PC-3 (cell line): ENCODE measurements around the gene PRSS23.

Source experiments
- EZH2 ChIP-seq: fragments of 300-600 bp; sonication (generic); IDR thresholded peaks from one replicate; pipeline ENCODE4 v1.6.1; 2017; ENCODE audit warnings: antibody characterized with exemption, mild to moderate bottlenecking, low read length; ENCODE audit not compliant: unreplicated experiment
- EZH2phosphoT487 ChIP-seq: fragments of 300-600 bp; sonication (generic); IDR thresholded peaks from 2 replicates; pipeline ENCODE4 v1.6.1; 2018; ENCODE audit warnings: mild to moderate bottlenecking, antibody characterized with exemption, low read length, borderline replicate concordance
- TF ChIP-seq, protein P1 (sequence below): fragments of 300-600 bp; sonication (generic); conservative IDR thresholded peaks from 2 replicates; pipeline ENCODE4 v1.5.1; 2017; ENCODE audit warnings: antibody characterized with exemption, low read depth, mild to moderate bottlenecking, low read length

DNA sequence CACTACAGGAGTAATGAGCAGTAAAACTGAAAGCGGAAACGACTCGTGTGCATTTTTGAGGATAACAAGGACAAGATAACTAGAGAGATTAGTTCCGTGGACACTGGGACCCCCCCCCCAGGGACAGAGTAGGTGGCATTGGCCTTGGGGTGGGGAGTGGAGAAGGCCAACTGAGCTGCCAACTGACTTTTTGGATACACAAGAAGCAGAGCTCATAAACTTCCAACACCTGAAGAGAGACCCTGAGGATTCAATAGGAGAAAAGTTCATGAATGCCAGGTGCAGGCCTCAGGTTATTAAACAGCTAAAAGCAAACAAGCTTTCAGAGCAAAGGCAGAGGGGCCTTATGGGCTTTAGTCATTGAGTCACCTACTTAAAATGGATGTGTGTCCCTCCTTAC, 17.6 kb upstream of the PRSS23 start:
- TF ChIP-seq, protein P1, sequence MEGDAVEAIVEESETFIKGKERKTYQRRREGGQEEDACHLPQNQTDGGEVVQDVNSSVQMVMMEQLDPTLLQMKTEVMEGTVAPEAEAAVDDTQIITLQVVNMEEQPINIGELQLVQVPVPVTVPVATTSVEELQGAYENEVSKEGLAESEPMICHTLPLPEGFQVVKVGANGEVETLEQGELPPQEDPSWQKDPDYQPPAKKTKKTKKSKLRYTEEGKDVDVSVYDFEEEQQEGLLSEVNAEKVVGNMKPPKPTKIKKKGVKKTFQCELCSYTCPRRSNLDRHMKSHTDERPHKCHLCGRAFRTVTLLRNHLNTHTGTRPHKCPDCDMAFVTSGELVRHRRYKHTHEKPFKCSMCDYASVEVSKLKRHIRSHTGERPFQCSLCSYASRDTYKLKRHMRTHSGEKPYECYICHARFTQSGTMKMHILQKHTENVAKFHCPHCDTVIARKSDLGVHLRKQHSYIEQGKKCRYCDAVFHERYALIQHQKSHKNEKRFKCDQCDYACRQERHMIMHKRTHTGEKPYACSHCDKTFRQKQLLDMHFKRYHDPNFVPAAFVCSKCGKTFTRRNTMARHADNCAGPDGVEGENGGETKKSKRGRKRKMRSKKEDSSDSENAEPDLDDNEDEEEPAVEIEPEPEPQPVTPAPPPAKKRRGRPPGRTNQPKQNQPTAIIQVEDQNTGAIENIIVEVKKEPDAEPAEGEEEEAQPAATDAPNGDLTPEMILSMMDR = no peak
- TF ChIP-seq EZH2phosphoT487 = no peak
- TF ChIP-seq EZH2 = no peak
